Muscle of back (tissue), 13 donors: ENCODE results near the gene GRK2. TPM values are rescaled to one million over a fixed set of nuclear protein-coding genes. Genes with fewer than 3 reads are reported as not detected.
"Not testable (repeated sequence)": the region's sequence is repeated elsewhere in the genome, so short reads cannot be mapped to it uniquely, and the experiment has no call there.

ENCODE experiments used
- DNase-seq, 3 donors: peaks; one replicate each; pipeline versions ENCODE4 v3.0.0 to v3.0.0-alpha.2; 2013
- long read RNA-seq, 9 donors: transcript quantifications; one replicate each; lab custom pipeline, GENCODE V29; 2026
- polyA plus RNA-seq, 10 donors: library from polyadenylated mRNA; unstranded; fragments of 120-200 nt; gene quantifications; one replicate each; pipeline ENCODE4 v1.2.1, GENCODE V29; 2013; ENCODE audit not compliant: insufficient read length in 10 of 10

Gene GRK2
- polyA plus RNA-seq = 10 to 100 TPM; 42.2 to 62.2 (median 49.7) TPM
- long read RNA-seq, donor 1, partial matches to known transcripts = 0 of 2 reads
- long read RNA-seq, donor 1, other reads (novel, unspliced or antisense) = 0 of 2 reads
- long read RNA-seq, donor 2, transcript GRK2-201 (21 exons, 3,466 nt) = major isoform, 9 of 9 reads
- long read RNA-seq, donor 2, partial matches to known transcripts = 0 of 9 reads
- long read RNA-seq, donor 2, other reads (novel, unspliced or antisense) = 0 of 9 reads
- long read RNA-seq, donor 3 = 0 reads
- long read RNA-seq, donor 4, partial matches to known transcripts = 0 of 2 reads
- long read RNA-seq, donor 4, other reads (novel, unspliced or antisense) = 0 of 2 reads
- long read RNA-seq, donor 5, partial matches to known transcripts = 9 of 10 reads
- long read RNA-seq, donor 5, other reads (novel, unspliced or antisense) = 0 of 10 reads
- long read RNA-seq, donor 6, partial matches to known transcripts = 0 of 4 reads
- long read RNA-seq, donor 6, other reads (novel, unspliced or antisense) = 0 of 4 reads
- long read RNA-seq, donor 7, transcript GRK2-201 (21 exons, 3,466 nt) = major isoform, 5 of 23 reads
- long read RNA-seq, donor 7, partial matches to known transcripts = 18 of 23 reads
- long read RNA-seq, donor 7, other reads (novel, unspliced or antisense) = 0 of 23 reads
- long read RNA-seq, donor 8, partial matches to known transcripts = 24 of 26 reads
- long read RNA-seq, donor 8, other reads (novel, unspliced or antisense) = 0 of 26 reads
- long read RNA-seq, donor 9 = 0 reads

DNA sequence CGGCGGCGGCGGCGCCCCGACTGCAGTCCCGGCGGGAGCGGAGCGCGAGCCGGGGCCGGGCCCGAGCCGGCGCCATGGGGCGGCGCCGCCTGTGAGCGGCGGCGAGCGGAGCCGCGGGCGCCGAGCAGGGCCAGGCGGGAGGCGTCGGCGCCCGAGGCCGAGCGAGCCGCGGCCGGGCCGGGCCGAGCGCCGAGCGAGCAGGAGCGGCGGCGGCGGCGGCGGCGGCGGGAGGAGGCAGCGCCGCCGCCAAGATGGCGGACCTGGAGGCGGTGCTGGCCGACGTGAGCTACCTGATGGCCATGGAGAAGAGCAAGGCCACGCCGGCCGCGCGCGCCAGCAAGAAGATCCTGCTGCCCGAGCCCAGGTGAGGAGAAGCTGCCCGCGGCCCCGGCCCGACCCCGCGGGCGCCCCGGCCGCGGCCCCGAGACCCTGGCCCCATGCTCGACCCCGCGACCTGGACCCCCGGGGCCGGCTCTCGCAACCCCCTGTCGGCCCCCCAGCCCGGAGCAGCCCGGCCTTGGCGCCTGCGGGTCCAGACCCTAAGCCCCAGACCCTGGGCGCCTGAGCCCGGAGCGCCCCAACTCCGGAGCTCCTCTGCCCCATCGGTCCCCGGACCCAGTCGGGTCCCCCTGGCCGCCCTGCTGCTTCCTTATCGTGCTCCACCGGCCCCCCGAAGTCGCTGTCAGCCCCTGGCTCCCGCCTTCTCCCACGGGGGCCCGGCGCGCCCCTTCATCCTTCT lies at the start of gene GRK2:
Gene GRK2 (plus strand): TSS at position 25 of the 739 bp plus-strand sequence. CDS start 227 bp downstream, at position 252.
- peak in 1 of 3 donors; percentile 71 for DNase-seq

DNA sequence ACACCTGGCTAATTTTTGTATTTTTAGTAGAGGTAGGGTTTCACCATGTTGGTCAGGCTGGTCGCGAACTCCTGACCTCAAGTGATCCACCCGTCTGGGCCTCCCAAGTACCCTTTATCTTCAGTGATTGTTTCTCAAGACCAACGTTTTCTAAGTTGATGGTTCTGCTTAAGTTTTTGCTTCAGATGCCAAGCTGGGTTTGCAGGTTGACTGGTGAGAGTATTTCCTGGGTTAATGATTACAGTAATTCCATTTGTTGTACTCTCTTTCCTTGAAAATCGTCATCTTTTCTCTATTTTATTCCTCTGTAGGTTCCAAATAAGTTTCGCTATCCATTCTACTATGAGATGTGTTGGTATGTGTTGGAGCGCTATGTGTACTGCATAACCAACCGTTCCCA lies 38.5 kb upstream of the GRK2 start:
- no peak for DNase-seq

DNA sequence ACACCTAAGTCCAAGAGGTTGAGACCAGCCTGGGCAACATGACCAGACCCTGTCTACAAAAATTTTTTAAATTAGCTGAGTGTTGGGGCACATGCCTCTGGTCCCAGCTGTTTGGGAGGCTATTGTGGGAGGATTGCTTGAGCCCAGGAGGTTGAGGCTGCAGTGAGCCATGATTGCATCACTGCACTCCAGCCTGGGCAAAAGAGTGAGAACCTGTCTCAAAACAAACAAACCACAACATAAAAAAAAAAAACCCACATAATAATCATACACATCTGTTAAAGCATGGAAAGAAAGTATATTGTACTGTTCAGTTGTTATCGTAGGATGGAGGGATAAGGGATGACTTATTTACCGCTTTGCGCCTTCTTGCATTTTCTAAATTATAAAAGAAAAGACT lies 35.9 kb upstream of the GRK2 start:
- DNase-seq = no peak

DNA sequence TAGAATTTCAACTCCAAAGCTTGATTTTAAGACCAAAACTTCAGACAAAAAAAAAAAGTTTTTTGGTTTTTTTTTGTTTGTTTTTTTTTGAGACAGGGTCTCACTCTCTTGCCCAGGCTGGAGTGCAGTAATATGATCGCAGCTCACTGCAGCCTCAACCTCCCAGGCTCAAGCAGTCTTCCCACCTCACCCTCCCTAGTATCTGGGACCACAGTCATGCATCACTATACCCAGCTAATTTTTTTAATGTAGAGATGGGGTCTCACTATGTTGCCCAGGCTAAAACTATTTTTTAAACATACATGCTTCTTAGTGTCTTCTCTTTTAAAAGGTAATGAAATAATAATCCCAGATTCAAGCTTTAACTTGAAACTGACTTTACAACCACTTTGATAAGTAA lies 35.4 kb upstream of the GRK2 start:
- no peak for DNase-seq

DNA sequence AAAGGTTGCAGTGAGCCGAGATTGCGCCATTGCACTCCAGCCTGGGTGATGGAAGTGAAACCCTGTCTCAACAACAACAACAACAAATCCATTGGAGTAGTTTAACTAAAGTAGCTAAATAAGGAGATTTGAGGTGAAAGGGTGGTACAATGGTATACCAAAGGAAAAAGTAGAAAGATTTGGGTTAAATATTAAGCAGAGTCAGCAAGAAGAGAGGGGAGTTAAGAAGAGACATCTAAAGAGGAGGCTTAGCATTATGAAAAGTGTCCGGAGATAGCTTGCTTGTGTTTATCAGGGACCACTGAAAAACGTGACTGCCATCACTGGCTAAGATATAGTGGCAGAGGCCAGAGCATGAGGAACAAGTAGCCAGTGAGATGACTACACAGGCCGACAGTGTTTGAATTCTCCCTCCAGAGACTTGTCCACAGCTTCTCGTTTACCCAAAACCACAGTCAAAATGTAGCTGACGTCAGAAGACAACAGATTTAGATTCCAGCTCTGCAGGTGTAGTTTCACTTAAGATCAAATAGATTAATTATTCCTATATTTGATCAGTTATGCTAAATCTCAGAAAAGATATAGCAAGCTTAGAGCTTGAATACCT lies 32.6 kb upstream of the GRK2 start:
- no peak for DNase-seq

DNA sequence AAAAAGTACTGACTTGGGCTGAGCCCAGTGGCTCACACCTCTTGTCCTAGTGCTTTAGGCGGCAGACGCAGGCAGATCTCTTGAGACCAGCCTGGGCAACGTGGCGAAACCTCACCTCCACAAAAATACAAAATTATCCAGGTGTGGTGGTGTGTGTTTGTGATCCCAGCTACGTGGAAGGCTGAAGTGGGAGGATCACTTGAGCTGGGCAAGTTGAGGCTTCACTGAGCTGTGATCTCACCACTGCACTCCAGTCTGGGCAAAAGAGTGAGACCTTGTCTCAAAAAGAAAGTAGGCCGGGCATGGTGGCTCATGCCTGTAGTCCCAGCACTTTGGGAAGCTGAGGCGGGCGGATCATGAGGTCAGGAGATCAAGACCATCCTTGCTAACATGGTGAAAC lies 31.7 kb upstream of the GRK2 start:
- not testable (repeated sequence) for DNase-seq

DNA sequence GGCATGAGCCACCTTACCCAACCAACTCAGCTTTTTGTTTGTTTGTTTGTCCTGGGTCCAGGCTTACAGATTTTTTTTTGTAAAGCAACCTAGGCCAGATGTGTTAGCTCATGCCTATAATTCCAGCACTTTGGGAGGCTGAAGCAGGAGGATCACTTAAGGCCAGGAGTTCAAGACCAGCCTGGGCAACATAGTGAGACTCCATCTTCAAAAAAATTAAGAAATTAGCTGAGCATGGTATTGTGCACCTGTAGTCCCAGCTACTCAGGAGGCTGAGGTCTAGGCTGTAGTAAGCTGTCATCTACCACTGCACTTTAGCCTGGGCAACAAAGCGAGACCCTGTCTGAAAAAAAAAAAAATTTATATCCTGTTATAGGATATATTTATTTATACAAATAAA lies 28.7 kb upstream of the GRK2 start:
- no peak for DNase-seq

DNA sequence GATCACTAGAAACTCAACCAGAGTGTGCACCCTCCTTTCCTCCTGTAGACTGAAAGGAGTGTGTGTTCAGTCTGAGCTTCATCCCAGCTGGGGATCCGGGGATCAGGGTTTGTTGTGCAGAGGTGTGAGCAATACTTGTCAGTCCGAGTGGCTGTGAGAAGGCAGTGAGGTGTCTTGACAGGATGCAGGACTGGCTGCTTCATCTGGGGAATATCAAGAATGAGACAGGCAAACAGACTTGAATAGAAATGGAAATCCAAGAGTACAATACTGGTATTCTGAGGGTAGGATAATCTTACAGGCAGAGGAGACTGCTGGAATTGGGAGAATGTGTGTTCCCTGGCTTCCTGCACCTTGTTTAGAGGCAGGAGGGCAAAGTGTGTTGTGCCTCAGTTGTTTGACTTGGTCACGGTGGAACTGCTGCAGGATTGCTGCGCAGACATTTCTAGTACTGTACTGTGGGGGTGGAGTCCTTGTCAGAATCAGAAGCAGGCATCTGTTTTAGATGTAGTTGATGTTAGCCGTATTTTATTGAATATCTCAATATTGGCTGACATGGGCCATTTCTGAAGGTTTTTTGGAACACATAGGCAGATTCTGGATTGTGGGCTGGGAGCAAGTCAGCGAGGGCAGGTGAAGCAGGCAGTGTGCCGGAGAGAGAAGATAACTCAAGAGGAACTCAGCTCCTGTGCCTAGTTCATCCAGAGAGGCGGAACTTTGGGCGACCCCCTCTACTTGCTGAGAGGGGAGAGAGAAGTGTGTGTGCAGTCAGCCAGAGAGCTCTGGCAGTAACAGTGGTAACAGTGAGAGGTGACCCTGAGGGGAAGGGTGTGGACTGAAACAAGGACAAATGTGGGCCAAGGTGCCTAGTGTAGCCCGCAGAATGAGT lies 27.1 kb upstream of the GRK2 start:
- DNase-seq = no peak

DNA sequence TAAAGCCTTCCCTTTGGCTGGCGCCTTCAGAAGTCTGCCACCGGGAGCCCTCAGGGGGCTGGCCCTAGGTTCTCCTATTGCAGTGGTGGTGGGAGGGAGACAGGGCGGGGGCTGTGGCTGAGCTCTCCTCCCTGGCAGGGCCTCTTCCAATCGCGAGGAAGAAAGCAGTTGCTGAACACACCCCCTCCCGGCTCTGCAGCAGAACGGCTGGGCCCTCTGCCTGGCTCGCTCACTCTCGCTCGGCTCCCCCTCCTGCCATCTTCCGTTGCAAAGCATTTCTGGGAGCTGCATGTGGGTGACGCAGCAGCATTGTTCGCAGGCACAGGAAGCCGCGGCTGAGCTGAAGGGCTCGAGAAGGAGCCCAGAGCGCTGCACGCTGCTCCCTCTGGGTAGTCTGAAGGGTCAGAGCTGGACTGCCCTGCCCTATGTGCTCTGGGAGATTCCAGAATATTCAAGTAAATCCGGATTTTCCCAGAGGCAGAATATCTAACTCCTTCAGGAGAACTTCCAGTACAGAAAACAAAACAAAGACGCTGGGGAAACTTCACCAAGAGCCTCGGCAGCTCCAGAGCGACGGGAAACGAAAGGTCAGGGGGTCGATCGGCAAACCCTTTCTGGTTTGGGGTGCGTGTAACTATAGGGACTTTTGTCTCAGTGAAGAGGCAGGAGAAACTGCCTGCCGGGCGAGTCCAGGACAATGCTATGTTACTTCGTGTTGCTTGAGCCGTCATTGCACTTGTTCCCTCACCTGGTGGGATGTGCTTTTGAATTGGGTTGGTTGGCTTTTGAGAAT lies 26.3 kb upstream of the GRK2 start:
- peak; percentile 96 to 98 (median 98) for DNase-seq

DNA sequence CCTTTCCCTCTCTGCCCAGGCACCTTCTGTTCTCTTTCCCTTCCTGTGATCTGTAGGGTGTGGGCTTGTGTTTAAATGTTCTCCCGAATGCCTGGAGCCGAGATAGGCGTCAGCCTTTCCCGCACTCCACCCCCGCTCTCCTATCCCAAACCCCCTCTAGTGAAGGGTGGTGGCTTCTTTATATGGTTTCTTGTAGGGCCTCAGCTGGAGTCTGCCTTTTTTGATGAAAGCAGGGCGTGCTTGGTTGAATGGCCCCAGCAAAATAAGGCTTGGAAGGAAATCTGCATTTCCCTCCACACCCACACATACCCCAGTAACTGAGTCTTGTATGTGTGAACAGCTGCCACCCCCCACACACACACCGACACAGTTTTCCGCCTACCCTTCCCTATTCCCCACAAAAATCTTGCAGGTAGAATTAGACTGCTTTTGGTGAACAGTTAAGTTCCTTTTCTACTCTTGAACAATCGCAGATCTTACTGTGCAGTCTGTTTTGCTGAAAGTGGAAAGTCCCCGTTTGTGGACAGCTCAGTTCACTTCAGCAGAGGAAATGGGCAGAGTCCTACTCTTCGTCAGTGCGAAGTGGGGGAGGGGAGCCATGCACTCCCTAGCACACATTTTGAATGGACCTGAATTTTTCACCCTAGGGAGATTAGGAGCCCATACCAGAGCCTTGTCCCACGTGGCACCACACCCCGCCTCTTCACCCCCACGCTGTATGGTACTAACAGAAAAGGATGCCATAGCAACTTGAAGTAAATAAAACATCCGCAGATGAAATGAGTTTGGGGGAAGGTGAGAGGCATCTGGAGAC lies 25.5 kb upstream of the GRK2 start:
- DNase-seq = peak; percentile 54 to 80 (median 63)

DNA sequence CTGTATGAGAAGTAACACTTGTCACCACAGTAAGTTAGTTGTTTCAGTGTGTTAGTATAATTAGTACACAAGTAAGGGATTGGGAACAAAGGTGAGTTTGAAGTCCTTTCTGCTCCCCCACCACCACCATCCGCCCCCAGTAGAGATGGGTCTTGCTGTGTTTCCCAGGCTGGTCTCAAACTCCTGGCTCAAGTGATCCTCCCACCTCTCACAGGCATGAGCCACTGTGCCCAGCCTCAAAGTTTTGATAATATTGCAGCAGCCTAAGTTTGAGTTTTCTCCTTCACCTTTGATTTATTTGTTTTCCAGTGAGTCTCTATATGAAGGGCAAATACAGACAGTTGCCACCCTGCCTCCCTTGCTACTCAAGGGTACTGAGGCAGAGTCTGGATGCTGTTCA lies 23.7 kb upstream of the GRK2 start:
- no peak for DNase-seq

DNA sequence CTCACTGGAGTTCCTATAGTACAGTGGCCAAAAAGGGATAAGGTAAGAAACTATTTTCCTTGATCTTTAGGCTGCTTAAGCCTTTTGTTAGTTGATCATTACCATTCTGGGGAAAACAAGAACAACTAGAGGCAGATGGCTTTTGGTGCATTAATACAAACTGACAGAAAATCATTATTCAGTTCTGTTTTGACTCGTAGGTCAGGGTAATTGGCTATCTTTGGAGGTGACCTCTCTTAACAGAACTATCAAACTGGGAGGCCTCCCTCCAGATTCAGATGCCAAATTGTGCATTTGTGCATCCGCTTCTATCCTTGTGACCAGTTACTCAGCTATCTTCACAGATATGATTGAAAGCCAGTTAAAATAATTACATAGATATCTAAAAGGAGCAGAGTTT lies 23.2 kb upstream of the GRK2 start:
- DNase-seq = no peak

DNA sequence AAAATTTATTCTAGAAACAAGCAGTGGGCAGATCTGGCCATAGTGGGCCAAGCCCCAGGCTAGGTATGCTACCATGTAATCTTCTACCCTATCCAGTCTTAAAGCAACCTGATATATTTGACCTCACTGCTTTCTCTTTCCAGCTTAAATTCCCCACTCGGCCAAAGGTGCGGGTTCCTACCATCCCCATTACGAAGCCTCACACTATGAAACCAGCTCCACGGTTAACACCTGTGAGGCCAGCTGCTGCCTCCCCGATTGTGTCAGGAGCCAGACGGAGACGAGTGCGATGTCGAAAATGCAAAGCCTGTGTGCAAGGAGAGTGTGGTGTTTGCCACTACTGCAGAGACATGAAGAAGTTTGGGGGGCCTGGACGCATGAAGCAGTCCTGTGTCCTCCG lies 21.2 kb upstream of the GRK2 start:
- no peak for DNase-seq

DNA sequence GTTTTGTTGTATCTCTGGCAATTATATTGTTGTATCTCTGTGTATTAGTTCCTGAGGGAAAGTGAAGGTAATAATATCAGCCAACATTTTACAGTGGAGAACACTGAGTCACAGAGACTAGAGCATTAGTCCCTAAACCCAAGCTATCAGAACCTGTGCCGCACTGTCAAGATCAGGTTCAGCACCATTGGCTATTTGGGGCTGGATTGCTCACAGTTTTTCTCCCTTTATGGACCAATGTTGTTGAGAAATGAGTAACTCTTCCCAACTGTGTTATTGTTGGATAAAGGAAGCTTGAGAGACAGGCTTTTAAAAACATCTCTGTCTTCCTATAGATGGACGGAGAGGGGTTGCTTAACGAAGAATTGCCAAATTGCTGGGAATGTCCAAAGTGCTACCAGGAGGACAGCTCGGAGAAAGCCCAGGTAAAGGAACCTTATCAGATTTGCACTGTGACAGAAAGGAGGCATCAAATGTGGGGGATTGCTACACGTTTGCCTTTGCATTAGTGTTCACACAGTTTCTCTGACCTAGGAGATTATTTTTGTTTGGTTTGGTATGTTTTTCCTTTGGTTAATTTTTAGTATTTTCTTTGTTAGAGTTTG lies 18.2 kb upstream of the GRK2 start:
- no peak for DNase-seq

DNA sequence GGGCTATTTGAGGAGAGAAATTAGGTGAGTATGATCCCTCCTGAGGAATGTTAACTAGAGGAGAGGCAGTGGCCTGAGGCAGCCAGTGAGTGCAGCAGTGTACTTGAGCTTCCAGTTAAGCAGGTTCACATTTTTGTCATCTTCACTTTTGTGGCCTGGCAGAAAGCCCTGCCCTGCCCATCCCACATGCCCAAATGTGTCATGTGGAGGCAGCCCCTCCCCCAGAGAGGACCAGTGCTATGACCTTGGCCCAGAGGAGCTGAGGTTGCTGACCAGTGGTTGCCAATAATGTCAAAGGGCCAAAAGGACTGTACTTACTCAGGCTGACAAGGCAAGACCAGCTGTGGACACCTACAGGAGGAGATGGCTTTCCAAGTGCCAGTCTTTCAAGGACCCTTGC lies 17.6 kb upstream of the GRK2 start:
- no peak for DNase-seq

DNA sequence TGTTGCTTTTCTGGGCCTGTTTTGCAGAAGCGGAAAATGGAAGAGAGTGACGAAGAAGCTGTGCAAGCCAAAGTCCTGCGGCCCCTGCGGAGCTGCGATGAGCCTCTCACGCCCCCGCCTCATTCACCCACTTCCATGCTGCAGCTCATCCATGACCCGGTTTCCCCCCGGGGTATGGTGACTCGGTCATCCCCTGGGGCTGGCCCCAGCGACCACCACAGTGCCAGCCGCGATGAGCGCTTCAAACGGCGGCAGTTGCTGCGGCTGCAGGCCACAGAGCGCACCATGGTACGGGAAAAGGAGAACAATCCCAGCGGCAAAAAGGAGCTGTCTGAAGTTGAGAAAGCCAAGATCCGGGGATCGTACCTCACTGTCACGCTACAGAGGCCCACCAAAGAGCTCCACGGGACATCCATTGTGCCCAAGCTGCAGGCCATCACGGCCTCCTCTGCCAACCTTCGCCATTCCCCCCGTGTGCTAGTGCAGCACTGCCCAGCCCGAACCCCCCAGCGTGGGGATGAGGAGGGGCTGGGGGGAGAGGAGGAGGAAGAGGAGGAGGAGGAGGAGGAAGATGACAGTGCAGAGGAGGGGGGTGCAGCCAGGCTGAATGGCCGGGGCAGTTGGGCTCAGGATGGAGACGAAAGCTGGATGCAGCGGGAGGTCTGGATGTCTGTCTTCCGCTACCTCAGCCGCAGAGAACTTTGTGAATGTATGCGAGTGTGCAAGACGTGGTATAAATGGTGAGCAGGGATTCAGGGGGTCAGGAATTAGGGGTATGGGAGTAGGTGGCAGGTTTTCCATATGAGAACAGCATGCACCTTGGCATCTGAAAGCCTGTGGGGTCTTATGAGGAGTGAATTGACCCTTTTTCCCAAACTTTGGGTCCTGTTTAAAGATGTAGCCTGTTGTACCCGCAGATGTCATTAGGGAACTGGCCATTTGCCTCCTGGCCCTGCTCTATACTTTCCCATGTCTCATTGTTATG lies 15.9 kb upstream of the GRK2 start:
- DNase-seq = no peak

DNA sequence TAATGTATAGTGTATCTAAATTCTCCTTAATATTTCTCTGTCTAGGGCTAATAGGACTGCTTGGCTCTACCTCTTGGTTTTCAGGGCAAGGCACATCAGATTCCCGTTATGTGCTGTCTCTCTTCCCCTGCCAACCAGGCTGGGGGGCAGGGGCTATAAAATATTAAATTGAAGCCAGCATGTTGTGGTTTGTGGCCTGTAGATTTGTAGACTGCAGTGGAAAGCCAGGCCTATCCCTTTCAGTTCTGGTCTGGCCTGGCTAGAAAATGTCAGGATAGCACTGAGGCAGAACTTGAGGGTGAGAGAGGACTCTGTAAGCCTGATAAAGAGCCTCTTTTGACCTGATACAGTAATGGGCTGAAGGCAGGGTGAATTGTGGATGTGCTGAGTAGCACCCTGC lies 14.4 kb upstream of the GRK2 start:
- DNase-seq = no peak
